Measurements from ENCODE around the gene GLRA2.

GLRA2 gene

DNA sequence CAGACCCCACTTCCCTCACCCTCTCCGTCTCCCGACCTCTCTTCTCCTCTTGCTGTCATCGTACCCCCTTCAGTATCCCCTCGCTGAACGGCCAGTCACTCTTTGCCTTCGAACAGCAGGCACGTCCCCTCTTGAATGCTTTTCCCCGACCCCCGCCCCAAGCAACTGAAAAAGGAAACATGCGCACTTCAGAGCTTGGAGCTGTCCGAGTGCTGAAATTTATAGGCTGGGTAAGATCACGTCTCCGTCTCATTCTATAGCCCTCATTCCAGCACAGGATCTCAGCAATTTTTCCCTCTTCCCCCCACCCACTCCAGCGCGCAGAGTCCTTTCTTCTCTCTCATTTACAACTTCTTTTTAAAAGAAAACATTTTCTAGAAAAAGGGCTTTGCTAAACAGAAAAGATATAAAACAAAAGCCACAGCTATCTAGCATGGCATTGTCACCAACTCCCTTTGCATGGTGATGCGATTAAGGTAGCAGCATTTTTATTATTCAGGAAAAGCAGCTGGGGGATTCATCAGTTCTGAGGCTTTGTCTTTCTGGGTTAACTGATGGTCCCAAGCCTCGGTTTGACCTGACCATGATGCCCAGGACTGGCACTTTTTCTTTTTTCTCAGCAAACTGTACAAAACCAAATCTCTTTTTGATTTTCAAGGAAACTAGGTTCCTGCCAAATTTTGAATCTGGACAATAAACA is at the start of gene GLRA2:
GLRA2 (plus strand) TSS at position 247 of the 700 bp plus-strand sequence. CDS start 522 bp downstream, outside the sequence.
- no peak for DNase-seq (ENCODE audit: low read depth)

DNA sequence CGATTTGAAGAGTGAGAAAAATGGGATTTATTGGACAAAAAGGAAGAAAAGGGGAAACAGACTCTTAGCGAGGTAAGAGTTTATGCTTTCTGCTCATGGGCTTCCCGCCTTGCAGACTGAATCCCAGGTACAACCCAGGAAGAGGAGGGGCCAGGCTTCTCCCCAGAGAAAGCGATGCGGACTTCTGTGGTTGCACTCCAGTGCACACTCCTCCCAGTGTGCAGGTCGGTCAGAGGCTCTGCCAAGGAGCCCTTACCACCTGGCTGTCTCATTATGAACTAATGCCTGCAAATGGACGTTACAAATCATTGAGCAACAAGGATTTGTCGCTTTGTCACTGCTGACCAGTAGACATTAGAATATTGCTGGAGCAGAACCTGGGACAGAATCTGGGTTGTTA is 39.9 kb upstream of the GLRA2 start:
- no peak for DNase-seq (ENCODE audit: low read depth)

DNA sequence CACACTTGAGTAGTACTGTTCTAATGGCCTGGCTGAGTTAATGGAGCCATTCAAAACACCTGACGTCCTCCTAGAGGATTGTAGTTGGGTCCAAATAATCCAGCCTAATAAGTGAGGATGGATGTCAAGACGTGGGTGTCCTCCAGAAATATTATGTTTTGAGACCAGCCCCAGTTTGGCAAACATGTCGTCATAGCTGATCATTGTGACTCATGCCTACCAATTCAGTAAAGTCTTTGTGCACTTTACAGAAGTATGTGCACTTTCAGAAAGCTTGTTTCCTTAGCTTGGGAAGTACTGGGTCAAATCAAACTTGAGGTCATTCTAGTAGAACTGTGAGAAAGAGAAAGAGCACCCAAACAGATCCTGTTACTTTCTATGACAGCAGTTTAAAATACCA is 37.6 kb upstream of the GLRA2 start:
- DNase-seq (ENCODE audit: low read depth), result no peak

DNA sequence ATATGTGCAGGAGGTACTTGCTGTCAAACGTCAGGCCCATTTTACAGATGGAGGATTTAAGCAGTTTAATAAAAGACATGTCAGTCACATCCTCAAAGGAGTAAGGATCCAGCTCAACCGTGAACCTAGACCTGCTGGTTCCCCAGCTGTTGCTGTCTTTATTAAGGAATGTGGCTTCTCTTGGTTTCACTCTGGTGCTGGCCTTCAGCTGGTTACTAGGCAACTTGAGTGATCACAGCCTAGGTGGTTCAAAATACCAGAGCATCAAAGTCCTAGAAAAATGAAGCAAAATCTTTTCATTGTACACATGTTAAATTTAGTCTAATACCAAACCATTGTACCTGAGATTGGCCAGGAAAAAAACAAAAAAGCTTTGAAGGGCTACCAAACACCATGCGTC is 32.7 kb upstream of the GLRA2 start:
- no peak for DNase-seq (ENCODE audit: low read depth)

GRCh38 chrX:14497184-14497666 is 32.1 kb upstream of the GLRA2 start:
- DNase-seq (ENCODE audit: low read depth), result no peak

GRCh38 chrX:14501327-14501726 is 28.0 kb upstream of the GLRA2 start:
- no peak for DNase-seq (ENCODE audit: low read depth)

GRCh38 chrX:14504960-14505538 is 24.3 kb upstream of the GLRA2 start:
- no peak for DNase-seq (ENCODE audit: low read depth)

GRCh38 chrX:14505648-14506047 is 23.7 kb upstream of the GLRA2 start:
- DNase-seq (ENCODE audit: low read depth), result no peak

- no peak for DNase-seq (ENCODE audit: low read depth)
These were observed 22.5 kb upstream of the GLRA2 start for GRCh38 chrX:14506866-14507265.

- DNase-seq (ENCODE audit: low read depth), result no peak
These were observed 21.2 kb upstream of the GLRA2 start for GRCh38 chrX:14508025-14508690.

DNA sequence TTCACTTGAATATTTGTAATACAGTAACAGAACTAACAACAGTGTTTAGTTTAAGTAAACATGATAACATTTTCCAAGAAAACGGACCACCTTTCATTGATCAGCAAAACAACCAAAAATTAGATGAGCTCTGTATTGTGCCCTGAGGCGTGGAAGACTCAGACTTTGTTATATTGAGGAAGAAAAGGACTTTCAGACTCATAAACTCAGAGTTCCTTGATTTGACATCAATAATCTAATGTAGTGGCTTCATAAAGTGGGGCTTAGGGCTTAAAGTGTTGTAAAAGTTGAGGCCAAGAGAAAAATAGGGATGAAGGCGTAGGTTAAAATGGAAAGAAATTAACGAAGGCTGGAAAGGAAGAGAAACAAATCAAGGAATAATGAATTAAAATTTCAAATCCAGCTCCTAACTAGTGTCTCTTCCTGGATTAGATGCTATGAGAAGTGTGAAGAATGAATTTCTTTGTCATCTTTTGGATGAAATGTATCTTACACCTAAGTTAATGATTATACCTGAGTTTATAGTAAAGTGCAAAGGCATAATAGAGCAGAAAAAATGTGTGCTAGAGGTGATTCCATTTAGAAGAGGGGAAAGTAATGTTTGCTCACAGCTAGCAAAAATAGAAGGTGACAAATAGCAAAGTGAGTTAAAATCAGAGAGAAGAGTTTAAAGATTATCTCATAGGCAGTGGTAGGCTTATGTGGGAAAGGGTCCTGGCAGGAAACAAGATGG is 19.8 kb upstream of the GLRA2 start:
- no peak for DNase-seq (ENCODE audit: low read depth)

GRCh38 chrX:14528629-14529289 is 577 bp upstream of the GLRA2 start:
- no peak for DNase-seq (ENCODE audit: low read depth)

- DNase-seq (ENCODE audit: low read depth), result no peak
These were observed 4.5 kb downstream of the GLRA2 start for GRCh38 chrX:14533867-14534266.

DNA sequence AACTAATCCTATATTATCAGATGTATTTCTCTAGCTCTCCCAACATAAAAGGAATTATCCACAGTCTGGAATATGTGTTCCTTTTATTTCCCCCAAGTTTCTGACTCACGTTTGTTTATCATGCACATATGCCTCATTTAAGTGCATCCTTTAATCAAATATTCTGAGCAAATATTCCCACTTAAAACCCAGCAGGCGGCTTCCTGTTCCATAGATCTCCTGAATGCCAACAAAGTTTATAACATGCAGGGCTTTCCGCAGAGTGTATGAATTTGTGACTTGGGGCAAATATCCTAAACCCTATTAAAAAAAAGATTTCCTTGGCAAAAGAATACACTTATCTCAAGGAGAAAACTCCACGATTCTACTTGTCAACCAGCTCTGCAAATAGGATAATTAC is 16.9 kb downstream of the GLRA2 start:
- no peak for DNase-seq (ENCODE audit: low read depth)

DNA sequence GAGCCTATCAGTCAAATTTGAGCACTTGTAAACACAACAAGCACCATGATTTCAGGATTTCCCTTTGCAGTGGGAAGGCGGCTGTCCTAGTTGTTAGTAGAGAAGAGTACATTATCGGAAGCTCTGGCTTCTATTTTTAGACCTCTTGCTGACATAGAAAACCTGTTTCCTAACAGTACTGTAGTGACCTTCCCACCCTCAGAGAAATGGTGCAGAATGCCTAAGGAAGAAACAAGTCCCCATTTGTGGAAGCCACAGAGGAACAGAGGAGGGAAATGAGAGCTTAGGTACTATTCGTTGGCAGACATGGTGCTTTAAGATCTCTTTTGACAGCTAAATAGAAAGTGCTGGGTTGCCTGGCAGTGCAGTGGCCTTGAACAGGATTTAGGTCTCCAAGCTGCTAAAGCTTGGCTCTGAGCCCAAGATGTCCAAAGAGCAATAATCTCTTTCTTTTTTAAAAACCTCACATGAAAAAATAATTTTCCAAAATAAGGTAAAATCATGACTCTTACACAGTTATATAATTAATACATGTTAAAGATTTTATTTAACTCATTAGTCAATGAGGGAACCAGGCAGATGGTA is 24.9 kb downstream of the GLRA2 start:
- DNase-seq (ENCODE audit: low read depth), result no peak

- DNase-seq (ENCODE audit: low read depth), result no peak
These were observed 34.7 kb downstream of the GLRA2 start for GRCh38 chrX:14564058-14564457.

- DNase-seq (ENCODE audit: low read depth), result no peak
These were observed 43.8 kb downstream of the GLRA2 start for GRCh38 chrX:14573161-14573560.

DNA sequence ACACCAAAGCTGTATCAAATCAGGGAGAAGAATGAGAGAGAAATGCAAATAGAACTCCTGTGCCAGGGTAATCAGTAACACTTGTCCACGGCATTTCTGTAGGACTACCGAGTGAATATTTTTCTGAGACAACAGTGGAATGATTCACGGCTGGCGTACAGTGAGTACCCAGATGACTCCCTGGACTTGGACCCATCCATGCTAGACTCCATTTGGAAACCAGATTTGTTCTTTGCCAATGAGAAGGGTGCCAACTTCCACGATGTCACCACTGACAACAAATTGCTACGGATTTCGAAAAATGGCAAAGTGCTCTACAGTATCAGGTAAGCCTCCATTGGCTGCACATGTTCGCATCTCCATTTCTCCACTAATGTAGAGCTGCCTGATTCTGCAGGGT is 51.7 kb downstream of the GLRA2 start:
- no peak for DNase-seq (ENCODE audit: low read depth)

GRCh38 chrX:14584548-14584947 is 55.2 kb downstream of the GLRA2 start:
- no peak for DNase-seq (ENCODE audit: low read depth)

DNA sequence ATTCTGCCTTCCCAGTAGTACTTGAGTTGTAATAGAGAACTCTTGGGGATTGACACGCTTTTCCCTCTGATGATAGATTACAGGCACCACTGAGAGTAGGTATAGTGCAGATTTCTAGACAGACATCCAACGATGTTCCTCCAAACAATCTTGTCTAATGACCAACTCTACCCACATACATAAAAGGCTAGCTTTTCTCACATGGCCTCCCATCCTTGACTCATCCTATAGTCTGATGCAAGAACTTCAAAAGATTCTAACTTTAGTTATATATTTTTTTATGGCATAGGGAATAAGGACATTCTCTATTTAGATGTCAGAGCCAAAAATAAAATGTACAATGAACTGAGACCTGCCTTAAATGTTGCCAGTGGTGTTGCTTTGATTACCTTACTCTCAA is 60.9 kb downstream of the GLRA2 start:
- no peak for DNase-seq (ENCODE audit: low read depth)

GRCh38 chrX:14590693-14591424 is 61.5 kb downstream of the GLRA2 start:
- no peak for DNase-seq (ENCODE audit: low read depth)
